ENCODE results near the gene ATP2B3.

GRCh38 chrX:153494061-153494460, 23.4 kb upstream of the ATP2B3 start:
- no peak for TF ChIP-seq EZH2 (IDR thresholded peaks at IDR 0.05; ENCODE audit: low read depth, unreplicated experiment)
- no peak for TF ChIP-seq CREB1 (CRISPR knock-in tag; IDR thresholded peaks at IDR 0.05; ENCODE audit: low read depth)
- no peak for TF ChIP-seq CTCF (conservative IDR thresholded peaks at IDR 0.05; ENCODE audit: low read depth in 2 of 2)

All from GM23338 (cell line).